HepG2 (cell line): Measurements from ENCODE around the gene COL4A2.

ENCODE experiments used
- NONO ChIP-seq, 2 experiments: fragments of 450-650 bp in 1 of 2; sonication (generic) in 1 of 2; formaldehyde crosslinking in 1 of 2; IDR thresholded peaks in 1 of 2; conservative IDR thresholded peaks in 1 of 2; 2 replicates each; pipeline versions ENCODE4 v1.6.1 to v1.8.0; 2017 to 2022; ENCODE audit warnings: mild to moderate bottlenecking in 1 of 2, missing genetic modification reagents in 1 of 2, moderate library complexity in 1 of 2
- STAT5B ChIP-seq: sonication (generic); formaldehyde crosslinking; IDR thresholded peaks from 2 replicates; pipeline ENCODE4 v1.4.0; 2020; ENCODE audit warnings: missing genetic modification reagents
- ZNF558 ChIP-seq: sonication (generic); formaldehyde crosslinking; IDR thresholded peaks from 2 replicates; pipeline ENCODE4 v1.9.0; 2022; ENCODE audit warnings: mild to moderate bottlenecking, missing genetic modification reagents, borderline replicate concordance

- no peak for TF ChIP-seq NONO (IDR thresholded peaks at IDR 0.05)
- TF ChIP-seq NONO (CRISPR knock-in tag; conservative IDR thresholded peaks at IDR 0.05), result no peak
- TF ChIP-seq STAT5B, result no peak
- TF ChIP-seq ZNF558 (CRISPR knock-in tag), result no peak
Observed at GRCh38 chr13:110434629-110435028, 127.5 kb downstream of the COL4A2 start.
